Measurements from ENCODE around the gene CPN2. TPM values are rescaled to one million over a fixed set of nuclear protein-coding genes. Genes with fewer than 3 reads are reported as not detected.

The CPN2 gene
- polyA plus RNA-seq, 1 donor from 2014 or later, result not detected

- H4K20me1 ChIP-seq (ENCODE audit: insufficient read depth), result no peaks in the 10 kb centered on the region
- H3K9me2 ChIP-seq (ENCODE audit: insufficient read depth, low read length), result no peaks in the 10 kb centered on the region
- H3K4me2 ChIP-seq (ENCODE audit: low read length), result no peak overlapping the region
- TF ChIP-seq SMC3 (conservative IDR thresholded peaks at IDR 0.05; ENCODE audit: poor library complexity) (no peak), RAD21 (conservative IDR thresholded peaks at IDR 0.05) (no peak), EP300 (conservative IDR thresholded peaks at IDR 0.05; ENCODE audit: poor library complexity, severe bottlenecking) (no peak), EZH2 (IDR thresholded peaks at IDR 0.05; ENCODE audit: borderline replicate concordance, insufficient read depth, low read length, poor library complexity, severe bottlenecking) (no peak), TAF1 (IDR thresholded peaks at IDR 0.05; ENCODE audit: low read depth) (no peak)
- H3F3A ChIP-seq (ENCODE audit: insufficient read depth, low read length, poor library complexity, severe bottlenecking), result no peaks in the 10 kb centered on the region
- H3K4me3 ChIP-seq (ENCODE audit: low read length), result no peak overlapping the region
- peaks cover 11% of the 10 kb centered on the region for H3K27me3 ChIP-seq (ENCODE audit: insufficient read depth, low read depth, low read length)
- no peaks in the 10 kb centered on the region for H3K79me2 ChIP-seq (replicated peaks; ENCODE audit: insufficient read depth, low read length)
- no peaks in the 10 kb centered on the region for H3K9me3 ChIP-seq (ENCODE audit: low read length)
- no peaks in the 10 kb centered on the region for H3K36me3 ChIP-seq (ENCODE audit: insufficient read depth, low read length)
- H2AFZ ChIP-seq (ENCODE audit: low read depth, low read length), result no peak overlapping the region
- H3K9ac ChIP-seq (ENCODE audit: low read length), result no peak overlapping the region
- no peak overlapping the region for H3K27ac ChIP-seq (ENCODE audit: low read length)
Measured at GRCh38 chr3:194307849-194308248, 43.3 kb downstream of the CPN2 start.

GRCh38 chr3:194306771-194307640 lies 44.1 kb downstream of the CPN2 start:
- no peak overlapping the region for H3K4me3 ChIP-seq (ENCODE audit: low read length)
- H3K27ac ChIP-seq (ENCODE audit: low read length), result no peak overlapping the region
- no peaks in the 10 kb centered on the region for H3K79me2 ChIP-seq (replicated peaks; ENCODE audit: insufficient read depth, low read length)
- peaks cover 11% of the 10 kb centered on the region for H3K27me3 ChIP-seq (ENCODE audit: insufficient read depth, low read depth, low read length)
- H4K20me1 ChIP-seq (ENCODE audit: insufficient read depth), result no peaks in the 10 kb centered on the region
- H3K4me2 ChIP-seq (ENCODE audit: low read length), result no peak overlapping the region
- H3K9me3 ChIP-seq (ENCODE audit: low read length), result no peaks in the 10 kb centered on the region
- no peaks in the 10 kb centered on the region for H3F3A ChIP-seq (ENCODE audit: insufficient read depth, low read length, poor library complexity, severe bottlenecking)
- no peak overlapping the region for H3K9ac ChIP-seq (ENCODE audit: low read length)
- H2AFZ ChIP-seq (ENCODE audit: low read depth, low read length), result no peak overlapping the region
- no peaks in the 10 kb centered on the region for H3K36me3 ChIP-seq (ENCODE audit: insufficient read depth, low read length)
- H3K9me2 ChIP-seq (ENCODE audit: insufficient read depth, low read length), result no peaks in the 10 kb centered on the region
- TF ChIP-seq EZH2 (IDR thresholded peaks at IDR 0.05; ENCODE audit: borderline replicate concordance, insufficient read depth, low read length, poor library complexity, severe bottlenecking) (no peak), POLR2AphosphoS5 (IDR thresholded peaks at IDR 0.05) (no peak), SMC3 (conservative IDR thresholded peaks at IDR 0.05; ENCODE audit: poor library complexity) (no peak), REST (IDR thresholded peaks at IDR 0.05; ENCODE audit: borderline replicate concordance) (no peak), TAF1 (IDR thresholded peaks at IDR 0.05; ENCODE audit: low read depth) (no peak), EP300 (conservative IDR thresholded peaks at IDR 0.05; ENCODE audit: poor library complexity, severe bottlenecking) (no peak), MXI1 (conservative IDR thresholded peaks at IDR 0.05; ENCODE audit: poor library complexity, severe bottlenecking) (no peak), CTCF (IDR thresholded peaks at IDR 0.05; ENCODE audit: poor library complexity, severe bottlenecking) (no peak), RAD21 (conservative IDR thresholded peaks at IDR 0.05) (no peak)
